ENCODE data around the gene CDH24.

DNA sequence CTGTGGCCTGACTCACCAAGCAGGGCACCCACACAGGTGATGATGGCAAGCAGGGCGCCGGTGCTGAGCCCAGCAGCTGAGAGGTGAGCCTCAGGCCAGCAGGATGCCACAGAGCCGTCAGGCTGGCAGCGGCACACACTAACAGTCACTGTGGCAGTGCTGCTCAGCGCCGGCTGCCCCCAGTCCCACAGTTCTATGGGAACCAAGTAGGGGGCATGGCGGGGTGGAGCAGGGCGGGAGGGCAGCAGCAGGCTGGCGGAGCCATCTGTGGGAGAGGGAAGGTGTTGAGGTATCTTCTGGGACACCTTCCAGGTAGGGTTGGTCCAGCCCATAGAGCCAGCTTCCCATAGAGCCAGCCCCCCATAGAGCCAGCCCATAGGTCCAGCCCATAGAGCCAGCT lies 8.3 kb downstream of the CDH24 start:
- TF ChIP-seq, protein P1, sequence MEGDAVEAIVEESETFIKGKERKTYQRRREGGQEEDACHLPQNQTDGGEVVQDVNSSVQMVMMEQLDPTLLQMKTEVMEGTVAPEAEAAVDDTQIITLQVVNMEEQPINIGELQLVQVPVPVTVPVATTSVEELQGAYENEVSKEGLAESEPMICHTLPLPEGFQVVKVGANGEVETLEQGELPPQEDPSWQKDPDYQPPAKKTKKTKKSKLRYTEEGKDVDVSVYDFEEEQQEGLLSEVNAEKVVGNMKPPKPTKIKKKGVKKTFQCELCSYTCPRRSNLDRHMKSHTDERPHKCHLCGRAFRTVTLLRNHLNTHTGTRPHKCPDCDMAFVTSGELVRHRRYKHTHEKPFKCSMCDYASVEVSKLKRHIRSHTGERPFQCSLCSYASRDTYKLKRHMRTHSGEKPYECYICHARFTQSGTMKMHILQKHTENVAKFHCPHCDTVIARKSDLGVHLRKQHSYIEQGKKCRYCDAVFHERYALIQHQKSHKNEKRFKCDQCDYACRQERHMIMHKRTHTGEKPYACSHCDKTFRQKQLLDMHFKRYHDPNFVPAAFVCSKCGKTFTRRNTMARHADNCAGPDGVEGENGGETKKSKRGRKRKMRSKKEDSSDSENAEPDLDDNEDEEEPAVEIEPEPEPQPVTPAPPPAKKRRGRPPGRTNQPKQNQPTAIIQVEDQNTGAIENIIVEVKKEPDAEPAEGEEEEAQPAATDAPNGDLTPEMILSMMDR (IDR thresholded peaks at IDR 0.05), result no peak
- TF ChIP-seq POLR2A (IDR thresholded peaks at IDR 0.05), result no peak

Data from body of pancreas (tissue), 4 donors.